GM10847 (cell line): Measurements from ENCODE around the gene LARGE1.

Source experiments
- POLR2A ChIP-seq: IDR thresholded peaks from 2 replicates; pipeline ENCODE4 v1.6.1; 2011; ENCODE audit not compliant: insufficient read length; ENCODE audit errors: extremely low read depth

The LARGE1 gene

DNA sequence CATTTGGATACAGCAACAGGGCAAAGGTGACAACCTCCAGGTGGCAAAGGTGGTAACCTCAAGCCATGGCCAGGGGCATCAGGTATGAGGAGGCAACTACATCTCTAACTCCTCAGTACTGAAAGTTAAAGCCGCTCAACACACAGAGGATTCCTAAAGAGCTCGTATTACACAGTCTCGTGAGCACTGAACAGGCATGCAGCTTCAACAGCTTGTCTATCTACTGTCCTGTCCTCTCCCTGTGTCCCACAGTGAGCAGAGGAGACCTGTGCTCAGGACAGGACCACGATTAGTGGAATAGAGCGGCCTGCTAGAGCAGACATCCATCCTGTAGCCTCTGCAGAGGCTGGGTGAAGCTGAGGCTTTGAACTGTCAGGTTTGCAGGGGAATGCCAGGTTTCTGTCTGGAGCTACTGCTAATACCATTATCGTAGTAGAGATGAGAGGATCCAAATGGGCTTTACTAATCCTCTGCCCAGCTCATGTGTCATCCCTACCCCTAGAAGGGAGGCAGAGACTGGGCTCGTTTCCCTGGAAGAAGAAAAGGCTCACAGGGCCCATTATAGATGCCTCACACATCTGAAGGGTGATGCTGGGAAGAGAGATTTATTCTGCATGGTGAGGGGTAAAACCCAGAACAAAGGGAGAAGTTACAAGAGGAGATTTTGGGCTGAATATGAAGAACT, 415.2 kb downstream of the LARGE1 start:
- TF ChIP-seq POLR2A, result no peak

GRCh38 chr22:33496112-33496511, 424.2 kb downstream of the LARGE1 start:
- no peak for TF ChIP-seq POLR2A

DNA sequence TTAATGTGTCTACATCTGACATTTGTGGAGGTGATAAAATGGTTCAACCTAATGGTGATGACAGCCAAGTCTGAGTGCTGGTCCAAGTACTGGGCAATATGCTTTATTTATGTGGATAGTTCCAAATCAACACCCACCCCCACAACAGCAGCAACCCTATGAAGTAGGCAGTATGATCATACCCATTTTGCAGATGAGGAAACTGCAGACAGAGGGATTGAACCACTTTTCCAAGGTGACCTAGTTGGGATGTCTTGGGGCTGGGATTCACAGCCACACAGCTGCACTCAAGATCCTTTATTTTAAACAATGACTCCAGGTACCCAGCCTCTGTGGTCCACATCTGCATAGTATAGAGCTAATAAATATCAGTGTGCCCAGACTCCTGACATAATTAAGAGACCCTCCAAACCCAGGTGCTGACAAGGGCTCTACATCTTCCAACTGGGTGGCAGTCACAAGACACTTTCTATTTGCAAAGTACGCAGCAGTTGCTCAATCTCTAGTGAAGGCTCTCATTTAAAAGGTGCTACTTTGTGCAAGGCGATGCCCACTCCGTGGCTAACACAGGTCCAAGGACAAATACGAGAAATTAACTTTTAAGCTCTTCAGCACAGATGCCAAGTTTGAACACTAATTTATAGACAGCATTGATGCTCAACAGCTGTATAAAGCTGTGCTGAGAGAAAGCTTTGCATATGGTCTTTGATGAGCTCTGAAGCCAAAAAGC, 426.6 kb downstream of the LARGE1 start:
- TF ChIP-seq POLR2A, result no peak

GRCh38 chr22:33492210-33492651, 428.0 kb downstream of the LARGE1 start:
- no peak for TF ChIP-seq POLR2A

DNA sequence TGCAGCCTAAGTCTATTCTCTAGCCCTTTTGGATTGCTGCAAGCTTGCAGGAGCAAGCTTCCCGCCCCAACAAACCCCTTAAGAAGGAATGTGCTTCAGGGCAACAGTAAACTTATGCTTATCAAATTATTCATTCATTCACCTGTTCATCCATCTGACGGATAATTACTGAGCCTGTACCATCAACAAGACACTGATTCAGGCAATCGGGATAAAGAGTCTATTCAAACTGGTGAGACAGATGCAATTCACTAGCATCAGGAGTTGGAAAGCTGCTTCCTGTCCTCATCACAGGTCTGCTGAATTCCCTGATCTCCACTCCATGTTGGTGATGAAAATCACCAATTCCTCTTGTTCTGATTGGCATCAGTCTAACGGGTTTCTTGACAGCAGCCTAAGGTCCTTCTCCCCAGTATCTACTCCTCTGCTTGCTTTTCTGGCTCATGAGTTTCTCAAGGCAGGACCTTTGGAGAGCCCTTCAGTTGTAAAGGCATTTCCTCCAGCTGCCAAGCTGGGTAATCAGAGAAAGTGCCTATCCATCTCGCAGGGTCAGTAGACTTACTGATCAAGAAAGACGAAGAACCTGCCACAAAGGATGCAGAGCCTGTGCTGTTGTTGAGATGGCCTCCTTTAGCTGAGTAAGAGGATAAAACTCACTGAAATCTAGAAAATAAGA, 433.1 kb downstream of the LARGE1 start:
- TF ChIP-seq POLR2A, result no peak

DNA sequence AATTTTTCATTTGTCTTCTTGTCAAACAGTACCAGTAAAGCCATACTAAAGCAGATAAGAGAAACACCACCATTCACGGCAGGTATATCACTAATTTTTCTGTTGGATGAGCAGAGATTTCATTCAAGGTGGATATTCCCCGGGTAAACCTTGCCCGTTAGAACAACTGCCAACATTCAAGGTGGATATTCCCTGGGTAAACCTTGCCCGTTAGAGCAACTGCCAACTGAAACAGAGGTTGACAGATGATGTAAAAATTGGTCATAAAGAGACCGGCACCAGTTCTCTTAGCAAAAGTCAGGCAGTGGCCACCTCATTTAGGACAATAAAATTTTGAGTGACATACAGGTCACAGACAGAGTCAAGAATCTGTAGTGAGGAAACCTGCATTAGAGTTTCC, 438.7 kb downstream of the LARGE1 start:
- no peak for TF ChIP-seq POLR2A

DNA sequence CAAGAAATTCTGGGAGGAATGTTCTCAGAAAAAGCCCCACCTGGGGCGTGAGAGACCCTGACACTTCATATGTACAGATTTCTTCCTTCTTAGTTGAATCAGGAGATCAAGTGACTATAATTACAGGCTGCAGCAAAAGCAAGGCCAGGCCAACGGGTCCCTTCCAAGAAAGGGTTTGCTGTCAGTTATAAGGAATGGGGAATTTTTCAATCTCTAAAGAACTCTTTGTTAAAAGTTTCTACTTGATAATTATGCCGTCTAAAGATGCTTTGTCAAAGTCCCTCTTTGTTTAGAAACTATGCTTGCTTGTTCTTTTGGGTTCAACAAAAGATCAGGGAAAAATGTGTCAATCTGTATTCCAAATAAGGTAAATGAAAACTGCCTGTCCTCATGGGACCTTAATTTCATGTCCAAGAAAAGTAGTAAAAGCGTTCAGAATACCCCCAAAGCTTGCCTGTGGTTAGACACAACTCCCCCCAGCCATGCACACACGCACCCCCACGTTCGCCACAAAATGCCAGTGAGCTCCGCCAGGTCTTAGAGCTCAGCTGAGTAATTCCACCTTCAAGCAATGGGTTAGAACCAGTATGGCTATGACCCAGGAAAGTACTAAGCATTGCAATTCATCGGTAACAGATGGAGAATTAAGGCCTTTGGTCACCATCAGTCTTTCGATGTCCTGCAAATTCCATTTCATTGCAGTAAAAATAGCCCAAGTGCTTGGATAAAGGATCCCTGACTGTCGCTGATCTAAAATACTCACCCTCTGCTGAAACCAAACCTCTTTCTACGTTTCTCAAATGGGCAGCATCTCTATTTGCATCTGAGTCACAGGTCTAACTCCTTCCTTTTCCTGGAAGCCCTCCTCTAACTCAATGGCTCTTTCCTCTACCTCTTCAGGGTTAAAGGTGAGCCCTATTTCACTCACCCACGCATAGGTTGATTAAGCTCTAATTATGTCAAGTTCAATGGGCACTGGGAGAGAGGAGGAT, 442.9 kb downstream of the LARGE1 start:
- TF ChIP-seq POLR2A, result no peak

GRCh38 chr22:33476716-33477115, 443.6 kb downstream of the LARGE1 start:
- no peak for TF ChIP-seq POLR2A

GRCh38 chr22:33476206-33476605, 444.1 kb downstream of the LARGE1 start:
- TF ChIP-seq POLR2A, result no peak

GRCh38 chr22:33474587-33474986, 445.7 kb downstream of the LARGE1 start:
- no peak for TF ChIP-seq POLR2A

DNA sequence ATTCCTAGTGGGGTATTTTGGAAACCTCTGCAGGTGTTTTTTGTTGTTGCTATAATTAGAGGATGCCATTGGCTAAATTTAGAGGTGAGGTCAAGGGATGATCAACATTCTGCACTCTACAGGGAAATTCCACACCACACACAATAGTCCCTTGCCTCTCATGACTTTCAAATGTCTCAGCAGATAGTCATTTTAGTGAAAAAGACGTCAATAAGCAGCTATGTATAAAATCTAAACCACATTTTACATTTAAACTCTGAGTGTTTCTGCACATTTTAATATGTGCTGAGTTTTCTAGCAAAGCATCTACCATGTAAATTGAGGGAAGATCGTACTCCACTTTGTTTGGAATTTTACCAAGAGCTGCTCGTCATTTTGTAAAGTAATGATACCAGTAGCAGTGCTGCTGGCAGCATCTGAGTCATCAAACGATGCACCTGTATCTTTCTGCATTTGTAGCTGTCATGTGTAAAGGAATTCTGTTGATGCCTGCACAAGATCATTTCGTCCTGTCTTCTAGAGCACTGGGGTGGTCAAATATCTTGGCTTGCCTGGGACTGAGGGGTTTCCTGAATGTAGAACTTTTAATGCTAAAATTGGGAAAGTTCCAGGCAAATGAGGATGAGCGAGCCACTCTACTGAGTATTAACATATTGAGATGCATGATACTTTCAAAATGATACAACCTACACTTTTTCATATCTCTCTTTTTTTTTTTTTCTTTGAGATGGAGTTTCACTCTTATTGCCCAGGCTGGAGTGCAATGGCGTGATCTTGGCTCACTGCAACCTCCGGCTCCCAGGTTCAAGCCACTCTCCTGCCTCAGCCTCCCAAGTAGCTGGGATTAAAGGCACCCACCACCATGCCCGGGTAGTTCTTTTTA, 447.6 kb downstream of the LARGE1 start:
- no peak for TF ChIP-seq POLR2A

- TF ChIP-seq POLR2A, result no peak
These were observed 449.8 kb downstream of the LARGE1 start for GRCh38 chr22:33470456-33470855.

DNA sequence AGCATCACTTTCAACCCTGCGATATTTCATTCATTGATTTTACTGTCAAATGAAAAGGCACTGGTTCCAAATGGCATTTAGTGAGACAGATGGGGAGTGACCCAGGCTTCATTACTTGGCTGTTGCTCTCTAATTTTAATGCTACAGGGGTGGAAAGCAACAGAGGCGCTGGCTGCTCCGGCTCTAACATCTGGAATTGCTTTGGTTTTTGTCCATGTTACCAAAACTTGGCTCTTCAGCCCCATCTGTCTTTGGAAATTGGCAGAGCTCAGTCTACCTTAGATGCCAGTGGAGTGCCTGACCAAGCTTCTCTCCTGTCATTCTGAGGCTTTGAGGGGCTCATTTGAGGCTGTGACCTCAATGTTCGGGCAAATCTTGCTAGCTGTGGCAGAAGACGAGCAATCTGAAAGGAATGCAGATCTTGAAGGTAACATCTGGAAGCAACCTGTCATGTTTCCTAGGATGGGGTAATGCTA, 452.6 kb downstream of the LARGE1 start:
- TF ChIP-seq POLR2A, result no peak

GRCh38 chr22:33467080-33467479, 453.2 kb downstream of the LARGE1 start:
- no peak for TF ChIP-seq POLR2A
